Tibial nerve (tissue), 4 donors: ENCODE results near the gene ADCY2. TPM values are rescaled to one million over a fixed set of nuclear protein-coding genes. Genes with fewer than 3 reads are reported as not detected.

ENCODE experiments used
- DNase-seq, 2 donors: peaks; one replicate each; pipeline ENCODE4 v3.0.0-alpha.2; 2019; ENCODE audit warnings: low spot score in 2 of 2
- H3K27ac ChIP-seq, 4 donors: fragments of 200-600 bp; sonication (generic) in 3 of 4; one replicate each; pipeline ENCODE4 v1.5.1; 2017 to 2019; ENCODE audit warnings: mild to moderate bottlenecking in 1 of 4
- H3K27me3 ChIP-seq, 2 donors: fragments of 200-600 bp; sonication (generic) in 1 of 2; one replicate each; pipeline versions ENCODE4 v1.5.1 to v1.6.0; 2017 to 2019
- H3K36me3 ChIP-seq, 3 donors: fragments of 200-600 bp; sonication (generic); one replicate each; pipeline ENCODE4 v1.5.1; 2018 to 2019
- H3K4me1 ChIP-seq, 4 donors: fragments of 200-600 bp; sonication (generic) in 3 of 4; one replicate each; pipeline ENCODE4 v1.5.1; 2017 to 2019
- H3K4me3 ChIP-seq, 4 donors: fragments of 200-600 bp; sonication (generic) in 3 of 4; one replicate each; pipeline ENCODE4 v1.5.1; 2017 to 2019; ENCODE audit warnings: mild to moderate bottlenecking in 1 of 4, moderate library complexity in 1 of 4
- H3K9me3 ChIP-seq, 4 donors: fragments of 200-600 bp; sonication (generic) in 3 of 4; one replicate each; pipeline ENCODE4 v1.5.1; 2017 to 2019
- CTCF ChIP-seq, 5 experiments: fragments of 200-600 bp in 3 of 5; fragments of 450-650 bp in 2 of 5; sonication (generic) in 3 of 5; IDR thresholded peaks; one replicate each; pipeline ENCODE4 v1.5.1; 2016 to 2019; ENCODE audit warnings: antibody characterized with exemption in 5 of 5, mild to moderate bottlenecking in 3 of 5, moderate library complexity in 2 of 5
- EP300 ChIP-seq, 2 donors: sonication (generic); formaldehyde crosslinking; IDR thresholded peaks; one replicate each; pipeline ENCODE4 v1.6.1; 2017; ENCODE audit warnings: antibody characterized with exemption in 2 of 2, mild to moderate bottlenecking in 1 of 2
- POLR2A ChIP-seq, 2 donors: fragments of 450-650 bp; IDR thresholded peaks; one replicate each; pipeline ENCODE4 v1.6.1; 2017; ENCODE audit warnings: antibody characterized with exemption in 2 of 2, mild to moderate bottlenecking in 2 of 2, moderate library complexity in 2 of 2
- WGBS, 2 donors: methylation state at CpG; one replicate each; pipeline ENCODE4 v1.1.5; 2018; 5-methylcytosine and 5-hydroxymethylcytosine counted together
- total RNA-seq, 4 donors: library from RNA; depleted of rRNA; stranded (reverse); fragments of >200 nt; gene quantifications; one replicate each; pipeline ENCODE4 v1.1.0, GENCODE V29; 2016

The ADCY2 gene
- total RNA-seq, 4 donors from 2014 or later: 4.2 to 11.8 (median 10.0) TPM

DNA sequence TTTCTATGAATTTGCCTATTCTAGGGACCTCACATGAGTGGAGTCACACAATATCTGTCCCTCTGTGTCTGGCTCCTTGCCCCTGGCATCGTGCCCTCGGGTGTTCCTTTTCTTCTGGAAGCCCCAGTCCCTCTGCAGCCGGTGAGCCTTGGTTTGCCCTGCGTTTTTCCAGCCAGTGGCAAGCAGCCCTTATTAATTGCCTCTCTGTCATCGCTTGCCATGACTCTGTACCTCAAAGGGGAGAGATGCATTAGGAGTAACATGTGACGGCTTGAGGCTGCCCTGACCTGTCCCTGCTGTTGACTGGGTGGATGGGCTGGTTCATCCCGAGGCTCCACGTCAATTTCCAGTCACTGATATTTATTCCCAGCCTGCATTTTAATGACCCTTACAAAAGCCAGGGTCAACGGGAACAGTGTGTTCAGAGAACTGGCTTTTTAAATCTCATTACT, 367.7 kb downstream of the ADCY2 start:
- Histone ChIP-seq H3K4me1 (no peaks in the 10 kb centered on the region), H3K27ac (peak overlapping the region in 1 of 4 donors; percentile 2), H3K27me3 (no peaks in the 10 kb centered on the region), H3K36me3 (no peaks in the 10 kb centered on the region), H3K9me3 (no peaks in the 10 kb centered on the region), H3K4me3 (no peak overlapping the region)
- TF ChIP-seq CTCF (IDR thresholded peaks at IDR 0.05) (no peak), POLR2A (IDR thresholded peaks at IDR 0.05) (no peak), EP300 (IDR thresholded peaks at IDR 0.05) (peak in 1 of 2 donors; percentile 47)
- no peak for DNase-seq
- 55 to 59% methylated on average over 9 of the region's 9 CpGs for WGBS, 2 donors

DNA sequence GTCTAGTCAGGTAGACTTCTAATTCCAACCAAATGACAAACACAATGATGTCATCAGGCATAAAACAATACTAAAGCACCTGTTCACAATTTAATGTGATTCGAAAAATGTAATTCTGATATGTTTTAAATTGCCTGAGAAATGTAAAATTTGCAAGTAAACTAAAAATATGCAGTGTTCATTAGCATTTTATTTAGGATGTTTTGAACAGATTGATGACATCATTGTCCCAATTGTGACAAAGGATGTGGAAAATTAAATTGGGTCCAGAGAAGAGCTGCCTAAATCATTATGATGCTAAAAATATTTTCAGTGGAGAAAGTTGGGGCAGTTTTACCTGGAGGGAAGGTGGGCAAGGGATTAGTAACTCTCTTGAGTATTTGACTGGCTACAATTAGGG, 368.5 kb downstream of the ADCY2 start:
- no peak for DNase-seq
- no peaks in the 10 kb centered on the region for H3K27me3 ChIP-seq
- H3K4me1 ChIP-seq: no peaks in the 10 kb centered on the region
- no peak overlapping the region for H3K27ac ChIP-seq
- no peaks in the 10 kb centered on the region for H3K9me3 ChIP-seq
- no peak for TF ChIP-seq POLR2A (IDR thresholded peaks at IDR 0.05)
- no peaks in the 10 kb centered on the region for H3K36me3 ChIP-seq
- H3K4me3 ChIP-seq: no peak overlapping the region
- 85 to 88% methylated on average over 1 of the region's 1 CpG for WGBS, 2 donors

GRCh38 chr5:7770436-7770835, 374.5 kb downstream of the ADCY2 start:
- Histone ChIP-seq H3K27me3 (no peaks in the 10 kb centered on the region), H3K36me3 (no peaks in the 10 kb centered on the region), H3K27ac (no peak overlapping the region), H3K9me3 (no peaks in the 10 kb centered on the region), H3K4me3 (no peak overlapping the region), H3K4me1 (no peaks in the 10 kb centered on the region)
- 36 to 39% methylated on average over 2 of the region's 2 CpGs for WGBS, 2 donors
- TF ChIP-seq EP300 (IDR thresholded peaks at IDR 0.05) (no peak), CTCF (IDR thresholded peaks at IDR 0.05) (no peak), POLR2A (IDR thresholded peaks at IDR 0.05) (no peak)
- DNase-seq: no peak

- no peak for TF ChIP-seq CTCF (IDR thresholded peaks at IDR 0.05)
- no peak for TF ChIP-seq EP300 (IDR thresholded peaks at IDR 0.05)
- TF ChIP-seq POLR2A (IDR thresholded peaks at IDR 0.05): no peak
- 84 to 87% methylated on average over 6 of the region's 6 CpGs for WGBS, 2 donors
- no peak for DNase-seq
- Histone ChIP-seq H3K27me3 (no peaks in the 10 kb centered on the region), H3K27ac (no peak overlapping the region), H3K9me3 (no peaks in the 10 kb centered on the region), H3K36me3 (no peaks in the 10 kb centered on the region), H3K4me3 (no peak overlapping the region), H3K4me1 (no peaks in the 10 kb centered on the region)
Observed at GRCh38 chr5:7772141-7772540, 376.2 kb downstream of the ADCY2 start.

- WGBS, 2 donors: 83 to 85% methylated on average over 6 of the region's 6 CpGs
Observed at GRCh38 chr5:7773178-7773577, 377.2 kb downstream of the ADCY2 start.

More at GRCh38 chr5:7773178-7773577, 377.2 kb downstream of the ADCY2 start:
- no peak for TF ChIP-seq POLR2A (IDR thresholded peaks at IDR 0.05)
- TF ChIP-seq CTCF (IDR thresholded peaks at IDR 0.05): no peak
- TF ChIP-seq EP300 (IDR thresholded peaks at IDR 0.05): no peak
- no peaks in the 10 kb centered on the region for H3K9me3 ChIP-seq
- H3K36me3 ChIP-seq: no peaks in the 10 kb centered on the region
- no peak overlapping the region for H3K27ac ChIP-seq
- DNase-seq: no peak
- no peaks in the 10 kb centered on the region for H3K27me3 ChIP-seq
- H3K4me3 ChIP-seq: no peak overlapping the region
- H3K4me1 ChIP-seq: no peaks in the 10 kb centered on the region
